ENCODE measurements around the gene PLEKHH3.

DNA sequence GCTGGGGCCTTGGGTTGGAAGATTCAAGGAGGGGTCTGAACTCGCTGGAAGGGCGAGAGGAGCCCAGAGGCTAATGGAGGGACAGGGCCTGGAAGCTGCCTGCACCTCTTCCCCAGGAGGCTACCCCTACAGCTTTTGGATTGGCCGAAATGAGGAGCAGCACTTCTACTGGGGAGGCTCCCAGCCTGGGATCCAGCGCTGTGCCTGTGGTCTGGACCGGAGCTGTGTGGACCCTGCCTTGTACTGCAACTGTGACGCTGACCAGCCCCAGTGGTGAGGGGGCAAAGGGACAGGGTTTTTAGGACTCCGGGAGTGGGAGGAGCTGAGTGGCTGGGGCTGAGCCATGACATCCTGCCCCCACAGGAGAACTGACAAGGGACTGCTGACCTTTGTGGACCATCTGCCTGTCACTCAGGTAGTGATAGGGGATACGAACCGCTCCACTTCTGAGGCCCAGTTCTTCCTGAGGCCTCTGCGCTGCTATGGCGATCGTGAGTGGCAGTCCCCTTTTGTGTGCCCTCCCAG is 14.3 kb upstream of the PLEKHH3 start:
- TF ChIP-seq, protein P1, sequence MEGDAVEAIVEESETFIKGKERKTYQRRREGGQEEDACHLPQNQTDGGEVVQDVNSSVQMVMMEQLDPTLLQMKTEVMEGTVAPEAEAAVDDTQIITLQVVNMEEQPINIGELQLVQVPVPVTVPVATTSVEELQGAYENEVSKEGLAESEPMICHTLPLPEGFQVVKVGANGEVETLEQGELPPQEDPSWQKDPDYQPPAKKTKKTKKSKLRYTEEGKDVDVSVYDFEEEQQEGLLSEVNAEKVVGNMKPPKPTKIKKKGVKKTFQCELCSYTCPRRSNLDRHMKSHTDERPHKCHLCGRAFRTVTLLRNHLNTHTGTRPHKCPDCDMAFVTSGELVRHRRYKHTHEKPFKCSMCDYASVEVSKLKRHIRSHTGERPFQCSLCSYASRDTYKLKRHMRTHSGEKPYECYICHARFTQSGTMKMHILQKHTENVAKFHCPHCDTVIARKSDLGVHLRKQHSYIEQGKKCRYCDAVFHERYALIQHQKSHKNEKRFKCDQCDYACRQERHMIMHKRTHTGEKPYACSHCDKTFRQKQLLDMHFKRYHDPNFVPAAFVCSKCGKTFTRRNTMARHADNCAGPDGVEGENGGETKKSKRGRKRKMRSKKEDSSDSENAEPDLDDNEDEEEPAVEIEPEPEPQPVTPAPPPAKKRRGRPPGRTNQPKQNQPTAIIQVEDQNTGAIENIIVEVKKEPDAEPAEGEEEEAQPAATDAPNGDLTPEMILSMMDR (IDR thresholded peaks at IDR 0.05): no peak
- TF ChIP-seq EP300 (IDR thresholded peaks at IDR 0.05): no peak

Measured in tibial nerve (tissue), 4 donors.